Right cardiac atrium (tissue), 5 donors: ENCODE results near the gene DPH5. TPM values are rescaled to one million over a fixed set of nuclear protein-coding genes. Genes with fewer than 3 reads are reported as not detected.

ENCODE experiments used
- ATAC-seq, 2 donors: fragments of 200-7000 bp; cut with Tn5 transposase; one replicate each; pipeline versions ENCODE4 v1.8.0 to v1.9.1; 2020; ENCODE audit warnings: moderate library complexity in 2 of 2, mild to moderate bottlenecking in 1 of 2
- DNase-seq, 3 donors: peaks; one replicate each; pipeline ENCODE4 v3.0.0-alpha.2; 2020
- H3K27ac ChIP-seq: one replicate; pipeline ENCODE4 v1.5.1; 2013; ENCODE audit warnings: mild to moderate bottlenecking, low read length, control low read depth, moderate library complexity
- H3K27me3 ChIP-seq: one replicate; pipeline ENCODE4 v1.6.1; 2013; ENCODE audit not compliant: control insufficient read depth, insufficient read depth
- H3K4me1 ChIP-seq: one replicate; pipeline ENCODE4 v1.6.1; 2013; ENCODE audit warnings: low read length; ENCODE audit not compliant: control insufficient read depth, insufficient read depth
- H3K4me3 ChIP-seq: one replicate; pipeline ENCODE4 v1.5.1; 2013; ENCODE audit warnings: low read length, control low read depth
- H3K9me3 ChIP-seq: one replicate; pipeline ENCODE4 v1.6.1; 2013; ENCODE audit warnings: low read length; ENCODE audit not compliant: control insufficient read depth
- WGBS: extraction: QIAGEN DNeasy Blood & Tissue Kit; methylation state at CpG from one replicate; pipeline ENCODE4 v1.1.7; 2013; 5-methylcytosine and 5-hydroxymethylcytosine counted together
- intact Hi-C, 4 donors: fragments of 100-400 bp; cut with DNase I; formaldehyde crosslinking; loops; one replicate each; pipeline versions ENCODE4 v1.11.0 to v1.14.0; 2022 to 2023
- polyA plus RNA-seq: library from polyadenylated mRNA; stranded (reverse); fragments of 200-250 nt; gene quantifications from one replicate; pipeline ENCODE4 v1.2.3, GENCODE V29; 2013
- total RNA-seq, 4 donors: library from RNA; stranded (reverse); fragmentation: NEBNext Ultra II Directional; extraction: Animal tissue kit (Norgen Biotek cat#: 25700); gene quantifications; one replicate each; pipeline ENCODE4 v1.2.1, GENCODE V29; 2021
- donor health status: healthy with polysubstance abuse.
- donor health status: DM: no; HTN: yes; CAD: no.
- donor health status: DM: no; HTN: no; CAD: no.
- donor health status: DM: no; HTN: yes; CAD: no; lungs with severe emphysema.
- donor health status: DM: yes; HTN: yes; CAD: no.

Gene DPH5
- total and polyA plus RNA-seq, 5 donors: 30.9 to 41.2 (median 36.1) TPM

- intact Hi-C loops: no loop called here
- H3K27me3 ChIP-seq: no peaks in the 10 kb centered on the region
- ATAC-seq: no peak
- H3K9me3 ChIP-seq: no peaks in the 10 kb centered on the region
- no peak overlapping the region for H3K4me3 ChIP-seq
- no peak overlapping the region for H3K27ac ChIP-seq
- no peak for DNase-seq
- 68% methylated on average over 2 of the region's 2 CpGs for WGBS
- H3K4me1 ChIP-seq: no peaks in the 10 kb centered on the region
These were observed 36.1 kb downstream of the DPH5 start for GRCh38 chr1:100989306-100990077.

- H3K27me3 ChIP-seq: no peaks in the 10 kb centered on the region
- H3K4me3 ChIP-seq: no peak overlapping the region
- DNase-seq: no peak
- no peaks in the 10 kb centered on the region for H3K9me3 ChIP-seq
- WGBS: 83% methylated on average over 3 of the region's 3 CpGs
- no peak overlapping the region for H3K27ac ChIP-seq
- ATAC-seq: no peak
- H3K4me1 ChIP-seq: no peaks in the 10 kb centered on the region
- intact Hi-C loops: no loop called here
These were observed 37.5 kb downstream of the DPH5 start for GRCh38 chr1:100988121-100988520.

- no peaks in the 10 kb centered on the region for H3K9me3 ChIP-seq
- 74% methylated on average over 4 of the region's 4 CpGs for WGBS
- H3K27ac ChIP-seq: no peak overlapping the region
- no peak overlapping the region for H3K4me3 ChIP-seq
- no peak for DNase-seq
- no peaks in the 10 kb centered on the region for H3K27me3 ChIP-seq
- ATAC-seq: peak; percentile 21 to 62
- intact Hi-C loops: no loop called here
- H3K4me1 ChIP-seq: no peaks in the 10 kb centered on the region
These were observed 42.8 kb downstream of the DPH5 start for GRCh38 chr1:100982793-100983192.

DNA sequence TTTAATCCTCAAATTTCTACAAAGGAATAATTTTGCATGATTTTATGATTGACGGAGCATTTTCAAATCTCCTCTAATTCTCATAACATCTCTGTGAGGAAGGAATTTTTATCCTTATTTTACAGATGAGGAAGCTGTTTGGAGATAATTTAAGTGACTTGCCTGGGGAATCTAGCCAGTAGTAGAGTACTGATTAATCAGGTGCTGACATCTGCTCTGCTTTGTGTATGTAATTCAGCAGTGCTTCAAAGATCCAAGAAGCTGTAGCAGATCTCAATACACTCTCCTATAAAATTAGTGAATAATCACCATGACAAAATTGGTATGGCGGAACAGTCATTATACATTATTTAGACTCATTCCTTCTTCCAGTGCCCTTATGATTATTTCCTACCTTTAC is 46.0 kb downstream of the DPH5 start:
- H3K27me3 ChIP-seq: no peaks in the 10 kb centered on the region
- H3K9me3 ChIP-seq: no peaks in the 10 kb centered on the region
- no peak for ATAC-seq
- intact Hi-C loops: no loop called here
- H3K4me3 ChIP-seq: no peak overlapping the region
- DNase-seq: no peak
- no peaks in the 10 kb centered on the region for H3K4me1 ChIP-seq
- WGBS: 96% methylated on average over 2 of the region's 2 CpGs
- no peak overlapping the region for H3K27ac ChIP-seq

- DNase-seq (no peak), ATAC-seq (no peak)
- Histone ChIP-seq H3K27ac (no peak overlapping the region), H3K9me3 (no peaks in the 10 kb centered on the region), H3K4me3 (no peak overlapping the region), H3K4me1 (no peaks in the 10 kb centered on the region), H3K27me3 (no peaks in the 10 kb centered on the region)
- intact Hi-C loops: no loop called here
- 65% methylated on average over 1 of the region's 1 CpG for WGBS
These were observed 48.6 kb downstream of the DPH5 start for GRCh38 chr1:100976936-100977335.

- no peak overlapping the region for H3K27ac ChIP-seq
- H3K4me1 ChIP-seq: no peaks in the 10 kb centered on the region
- DNase-seq (no peak), ATAC-seq (no peak)
- WGBS: 43% methylated on average over 1 of the region's 1 CpG
- H3K4me3 ChIP-seq: no peak overlapping the region
- no peaks in the 10 kb centered on the region for H3K27me3 ChIP-seq
- intact Hi-C loops: no loop called here
- no peaks in the 10 kb centered on the region for H3K9me3 ChIP-seq
These were observed 53.4 kb downstream of the DPH5 start for GRCh38 chr1:100972185-100972584.

GRCh38 chr1:100971021-100971420 is 54.6 kb downstream of the DPH5 start:
- intact Hi-C loops: no loop called here
- Histone ChIP-seq H3K27me3 (no peaks in the 10 kb centered on the region), H3K9me3 (no peaks in the 10 kb centered on the region), H3K4me3 (no peak overlapping the region), H3K27ac (no peak overlapping the region), H3K4me1 (no peaks in the 10 kb centered on the region)
- ATAC-seq (no peak), DNase-seq (no peak)
- 87% methylated on average over 1 of the region's 1 CpG for WGBS

DNA sequence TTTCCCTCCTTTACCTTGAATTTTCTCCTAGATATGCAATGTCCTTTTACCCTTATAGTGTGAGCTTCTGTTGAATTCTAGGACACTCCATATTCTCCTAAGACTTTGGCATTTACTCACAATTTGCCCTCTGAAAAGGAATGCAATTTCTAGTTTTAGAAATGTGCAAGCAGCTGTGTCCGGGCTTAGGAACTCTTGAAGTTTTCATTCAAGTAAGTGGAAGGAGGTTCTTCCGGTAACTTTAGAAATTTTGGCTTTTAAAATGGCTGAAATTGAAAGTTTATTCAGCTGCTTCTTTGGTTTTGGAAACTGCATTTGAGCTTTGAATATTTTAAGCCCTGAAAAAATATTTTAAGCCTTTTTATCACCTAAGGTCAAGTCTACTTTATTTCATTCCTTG is 56.3 kb downstream of the DPH5 start:
- Histone ChIP-seq H3K9me3 (no peaks in the 10 kb centered on the region), H3K4me3 (no peak overlapping the region), H3K4me1 (no peaks in the 10 kb centered on the region), H3K27ac (no peak overlapping the region), H3K27me3 (no peaks in the 10 kb centered on the region)
- whole genome bisulfite sequencing: 77% methylated on average over 2 of the region's 2 CpGs
- DNase-seq (no peak), ATAC-seq (no peak)
- intact Hi-C loops: no loop called here

GRCh38 chr1:100968621-100969020 is 57.0 kb downstream of the DPH5 start:
- Histone ChIP-seq H3K27me3 (no peaks in the 10 kb centered on the region), H3K4me1 (no peaks in the 10 kb centered on the region), H3K27ac (no peak overlapping the region), H3K4me3 (no peak overlapping the region), H3K9me3 (no peaks in the 10 kb centered on the region)
- intact Hi-C loops: no loop called here
- 81% methylated on average over 1 of the region's 1 CpG for WGBS
- no peak for ATAC-seq
- DNase-seq: no peak

GRCh38 chr1:100960098-100960497 is 65.5 kb downstream of the DPH5 start:
- Histone ChIP-seq H3K4me3 (no peak overlapping the region), H3K27ac (no peak overlapping the region), H3K9me3 (no peaks in the 10 kb centered on the region), H3K4me1 (no peaks in the 10 kb centered on the region), H3K27me3 (no peaks in the 10 kb centered on the region)
- DNase-seq (no peak), ATAC-seq (no peak)
- 59% methylated on average over 1 of the region's 1 CpG for WGBS
- intact Hi-C loops: no loop called here

- H3K27me3 ChIP-seq: no peaks in the 10 kb centered on the region
- DNase-seq: no peak
- intact Hi-C loops: loop anchor here in 1 of 4 donors (10.0 kb wide), 1 partner anchor 55 kb away; no protein-coding TSS in a partner anchor
- H3K9me3 ChIP-seq: no peaks in the 10 kb centered on the region
- 81% methylated on average over 5 of the region's 5 CpGs for WGBS
- no peak for ATAC-seq
- no peak overlapping the region for H3K4me3 ChIP-seq
- H3K4me1 ChIP-seq: no peaks in the 10 kb centered on the region
- H3K27ac ChIP-seq: no peak overlapping the region
These were observed 66.0 kb downstream of the DPH5 start for GRCh38 chr1:100959502-100960060.
